GM18505 (cell line): ENCODE measurements around the gene IFT27.

ENCODE experiments used
- ATAC-seq: cut with Tn5 transposase; IDR thresholded peaks from one replicate; pipeline ENCODE4 v1.9.1; 2021; ENCODE audit not compliant: unreplicated experiment
- POLR2A ChIP-seq: IDR thresholded peaks from 4 replicates; pipeline ENCODE4 v1.6.1; 2011; ENCODE audit warnings: borderline replicate concordance; ENCODE audit not compliant: insufficient read depth, insufficient read length; ENCODE audit errors: extremely low read depth

IFT27 gene

GRCh38 chr22:36753916-36754315, 22.0 kb downstream of the IFT27 start:
- no peak for ATAC-seq
- TF ChIP-seq POLR2A = no peak

GRCh38 chr22:36753120-36753802, 22.7 kb downstream of the IFT27 start:
- no peak for TF ChIP-seq POLR2A
- no peak for ATAC-seq

- no peak for TF ChIP-seq POLR2A
Observed at GRCh38 chr22:36746375-36746970, 29.4 kb downstream of the IFT27 start.

GRCh38 chr22:36745301-36745995, 30.5 kb downstream of the IFT27 start:
- TF ChIP-seq POLR2A = no peak
- no peak for ATAC-seq

More at GRCh38 chr22:36746375-36746970, 29.4 kb downstream of the IFT27 start:
- no peak for ATAC-seq

GRCh38 chr22:36744791-36745190, 31.1 kb downstream of the IFT27 start:
- no peak for ATAC-seq
- no peak for TF ChIP-seq POLR2A

- TF ChIP-seq POLR2A = no peak
- no peak for ATAC-seq
Observed at GRCh38 chr22:36744413-36744765, 31.5 kb downstream of the IFT27 start.

GRCh38 chr22:36743591-36744412, 32.1 kb downstream of the IFT27 start:
- TF ChIP-seq POLR2A = no peak
- ATAC-seq = no peak

GRCh38 chr22:36743011-36743410, 32.9 kb downstream of the IFT27 start:
- no peak for TF ChIP-seq POLR2A
- ATAC-seq = no peak

GRCh38 chr22:36741968-36742367, 34.0 kb downstream of the IFT27 start:
- TF ChIP-seq POLR2A = no peak
- ATAC-seq = no peak

- no peak for TF ChIP-seq POLR2A
- no peak for ATAC-seq
Observed at GRCh38 chr22:36741204-36741793, 34.6 kb downstream of the IFT27 start.

GRCh38 chr22:36740716-36741115, 35.2 kb downstream of the IFT27 start:
- TF ChIP-seq POLR2A = no peak
- ATAC-seq = no peak

GRCh38 chr22:36739185-36739584, 36.7 kb downstream of the IFT27 start:
- no peak for ATAC-seq
- no peak for TF ChIP-seq POLR2A
